H1 (cell line): Measurements from ENCODE around the gene RAET1L. TPM values are rescaled to one million over a fixed set of nuclear protein-coding genes. Genes with fewer than 3 reads are reported as not detected.

Experiments
- CTCF ChIA-PET: fragments of 300-600 bp; sonication (Branson Sonifier 250); formaldehyde crosslinking; loops from one replicate; lab custom pipeline; 2021; ENCODE audit not compliant: partially characterized antibody; lab: Charles Lee
- POLR2A ChIA-PET: fragments of 300-600 bp; sonication (Branson Sonifier 250); formaldehyde crosslinking; loops from one replicate; lab custom pipeline; 2021; ENCODE audit warnings: inconsistent platforms; ENCODE audit not compliant: partially characterized antibody; lab: Charles Lee
- DNase-seq, 2 experiments: peaks; one replicate each; pipeline versions ENCODE4 v3.0.0 to v3.0.0-alpha.2; 2010 to 2022; ENCODE audit warnings: low spot score in 2 of 2, low read depth in 1 of 2, mixed read lengths in 1 of 2
- FAIRE-seq: peaks from 2 replicates; lab custom pipeline; 2011; peaks lifted over from hg19 to GRCh38; lab: Jason Lieb, UNC
- H2AFZ ChIP-seq: 2 replicates; pipeline ENCODE4 v1.8.1; 2012; ENCODE audit warnings: low read length, inconsistent platforms
- H2AK5ac ChIP-seq: 2 replicates; pipeline ENCODE4 v1.6.1; 2013; ENCODE audit warnings: low read depth, low read length
- H2BK120ac ChIP-seq: replicated peaks from 2 replicates; pipeline ENCODE3; 2013; ENCODE audit warnings: low read depth, low read length, inconsistent platforms
- H2BK12ac ChIP-seq: 2 replicates; pipeline ENCODE4 v1.6.1; 2013; ENCODE audit warnings: low read depth, low read length
- H2BK15ac ChIP-seq: 2 replicates; pipeline ENCODE4 v1.6.1; 2013; ENCODE audit warnings: low read length
- H2BK20ac ChIP-seq: 2 replicates; pipeline ENCODE4 v1.6.1; 2013; ENCODE audit warnings: low read length
- H2BK5ac ChIP-seq: 2 replicates; pipeline ENCODE4 v1.6.1; 2013; ENCODE audit warnings: low read depth, low read length
- H3K14ac ChIP-seq: 2 replicates; pipeline ENCODE4 v1.6.1; 2013; ENCODE audit warnings: inconsistent platforms; ENCODE audit not compliant: insufficient read length
- H3K18ac ChIP-seq: 2 replicates; pipeline ENCODE4 v1.6.1; 2013; ENCODE audit warnings: low read length; ENCODE audit errors: extremely low read depth
- H3K23ac ChIP-seq: 2 replicates; pipeline ENCODE4 v1.6.1; 2013; ENCODE audit warnings: inconsistent platforms; ENCODE audit not compliant: insufficient read length
- H3K23me2 ChIP-seq: 2 replicates; pipeline ENCODE4 v1.6.1; 2013; ENCODE audit warnings: low read depth, low read length
- H3K27ac ChIP-seq: 2 replicates; pipeline ENCODE4 v1.6.1; 2011; ENCODE audit warnings: low read depth, low read length, inconsistent platforms
- H3K27me3 ChIP-seq, 4 experiments: replicated peaks in 1 of 4; 1 replicate in 1 of 4; 2 replicates in 3 of 4; pipeline versions ENCODE4 v1.6.1 to v1.8.1; 2011 to 2013; ENCODE audit warnings: low read length in 3 of 4, mild to moderate bottlenecking in 3 of 4, inconsistent platforms in 2 of 4, mixed read lengths in 2 of 4, moderate library complexity in 1 of 4; ENCODE audit not compliant: control insufficient read depth in 3 of 4, insufficient read depth in 3 of 4; ENCODE audit errors: extremely low read depth in 1 of 4
- H3K36me3 ChIP-seq, 4 experiments: 2 replicates each; pipeline versions ENCODE4 v1.6.1 to v1.8.1; 2011 to 2013; ENCODE audit warnings: mild to moderate bottlenecking in 4 of 4, low read length in 3 of 4, moderate library complexity in 2 of 4, control low read depth in 1 of 4, inconsistent platforms in 1 of 4; ENCODE audit not compliant: insufficient read depth in 4 of 4, control insufficient read depth in 2 of 4
- H3K4ac ChIP-seq: replicated peaks from 2 replicates; pipeline ENCODE3; 2013; ENCODE audit warnings: low read length, low read depth, mixed read lengths, inconsistent platforms; ENCODE audit not compliant: insufficient read length
- H3K4me1 ChIP-seq, 4 experiments: replicated peaks in 1 of 4; 1 replicate in 1 of 4; 2 replicates in 3 of 4; pipeline versions ENCODE4 v1.6.1 to v1.8.1; 2011 to 2013; ENCODE audit warnings: low read length in 3 of 4, inconsistent platforms in 2 of 4, mixed read lengths in 1 of 4; ENCODE audit not compliant: insufficient read depth in 4 of 4, control insufficient read depth in 3 of 4
- H3K4me2 ChIP-seq, 2 experiments: 2 replicates each; pipeline versions ENCODE4 v1.6.1 to v1.8.1; 2011 to 2013; ENCODE audit warnings: low read depth in 2 of 2, low read length in 2 of 2, control low read depth in 1 of 2, inconsistent platforms in 1 of 2, mild to moderate bottlenecking in 1 of 2; ENCODE audit not compliant: insufficient read depth in 1 of 2
- H3K4me3 ChIP-seq, 4 experiments: fragments of 200-600, 300-600 bp in 1 of 4; sonication (generic), shearing (Covaris generic), sonication (Bioruptor Twin) in 1 of 4; 2 replicates each; pipeline versions ENCODE4 v1.5.1 to v1.8.1; 2011 to 2016; ENCODE audit warnings: low read length in 4 of 4, low read depth in 3 of 4, control low read depth in 2 of 4, inconsistent platforms in 2 of 4, mild to moderate bottlenecking in 2 of 4, mixed read lengths in 1 of 4, moderate library complexity in 1 of 4; ENCODE audit not compliant: insufficient read depth in 2 of 4; ENCODE audit errors: extremely low read depth in 1 of 4
- H3K56ac ChIP-seq: replicated peaks from 2 replicates; pipeline ENCODE3; 2013; ENCODE audit warnings: low read depth, mild to moderate bottlenecking, mixed read lengths, low read length, inconsistent platforms; ENCODE audit not compliant: insufficient read length
- H3K79me1 ChIP-seq: 2 replicates; pipeline ENCODE4 v1.6.1; 2013; ENCODE audit warnings: low read depth, low read length, control low read depth
- H3K79me2 ChIP-seq, 2 experiments: 2 replicates each; pipeline versions ENCODE4 v1.6.1 to v1.8.1; 2012 to 2013; ENCODE audit warnings: low read length in 2 of 2, mild to moderate bottlenecking in 2 of 2, inconsistent platforms in 1 of 2; ENCODE audit not compliant: insufficient read depth in 2 of 2, control insufficient read depth in 1 of 2
- H3K9ac ChIP-seq, 4 experiments: replicated peaks in 1 of 4; 1 replicate in 1 of 4; 2 replicates in 3 of 4; pipeline versions ENCODE4 v1.6.1 to v1.8.1; 2011 to 2013; ENCODE audit warnings: low read depth in 3 of 4, low read length in 3 of 4, control low read depth in 2 of 4, mild to moderate bottlenecking in 2 of 4, moderate library complexity in 2 of 4, inconsistent platforms in 1 of 4; ENCODE audit errors: extremely low read depth in 1 of 4
- H3K9me3 ChIP-seq, 2 experiments: 2 replicates each; pipeline versions ENCODE4 v1.6.1 to v1.8.1; 2012 to 2013; ENCODE audit warnings: mild to moderate bottlenecking in 2 of 2, moderate library complexity in 2 of 2, control low read depth in 1 of 2, inconsistent platforms in 1 of 2, low read depth in 1 of 2, low read length in 1 of 2, mixed read lengths in 1 of 2; ENCODE audit not compliant: insufficient read depth in 2 of 2
- H4K20me1 ChIP-seq, 2 experiments: replicated peaks in 1 of 2; 2 replicates each; pipeline versions ENCODE3 to v1.8.1; 2011 to 2013; ENCODE audit warnings: inconsistent platforms in 2 of 2, low read length in 2 of 2, mild to moderate bottlenecking in 1 of 2; ENCODE audit not compliant: insufficient read depth in 2 of 2, control insufficient read depth in 1 of 2
- H4K5ac ChIP-seq: 2 replicates; pipeline ENCODE4 v1.6.1; 2013; ENCODE audit warnings: low read length, low read depth, mixed read lengths, inconsistent platforms; ENCODE audit not compliant: insufficient read length
- H4K8ac ChIP-seq: 2 replicates; pipeline ENCODE4 v1.8.0; 2013; ENCODE audit warnings: mild to moderate bottlenecking, moderate library complexity, low read length, inconsistent platforms; ENCODE audit not compliant: insufficient read depth; ENCODE audit errors: extremely low read depth
- H4K91ac ChIP-seq: replicated peaks from 2 replicates; pipeline ENCODE3; 2013; ENCODE audit warnings: low read length, mixed read lengths, inconsistent platforms; ENCODE audit not compliant: insufficient read length
- EGR1 ChIP-seq: IDR thresholded peaks from 2 replicates; pipeline ENCODE4 v1.6.1; 2011; ENCODE audit warnings: low read depth, low read length, borderline replicate concordance
- NRF1 ChIP-seq: IDR thresholded peaks from 2 replicates; pipeline ENCODE4 v1.6.1; 2011; ENCODE audit warnings: mild to moderate bottlenecking, low read depth, low read length, improper control_type of control experiment
- RNF2 ChIP-seq: fragments of 200-900, 300-1000 bp; sonication (generic); IDR thresholded peaks from 2 replicates; pipeline ENCODE4 v1.7.1; 2016; ENCODE audit warnings: borderline replicate concordance, low read depth, mild to moderate bottlenecking, antibody characterized with exemption, low read length; ENCODE audit not compliant: poor library complexity, severe bottlenecking; ENCODE audit errors: missing control alignments
- TAF1 ChIP-seq: IDR thresholded peaks from 2 replicates; pipeline ENCODE4 v1.6.1; 2011; ENCODE audit warnings: mild to moderate bottlenecking, low read depth, low read length
- TAF7 ChIP-seq: optimal IDR thresholded peaks from 2 replicates; pipeline ENCODE3; 2011; ENCODE audit warnings: low read depth, mild to moderate bottlenecking, inconsistent platforms, low read length, moderate library complexity, borderline replicate concordance
- TCF12 ChIP-seq: IDR thresholded peaks from 2 replicates; pipeline ENCODE4 v1.6.1; 2011; ENCODE audit warnings: low read depth, mild to moderate bottlenecking, low read length
- WGBS, 2 experiments: shearing (Covaris generic) in 1 of 2; methylation state at CpG; one replicate each; pipeline versions ENCODE4 v1.1.6 to v1.1.7; 2013 to 2015; ENCODE audit warnings: low lambda C conversion rate in 2 of 2, mixed read lengths in 2 of 2, inconsistent platforms in 1 of 2, low coverage in 1 of 2, missing lambda C conversion rate in 1 of 2; ENCODE audit not compliant: insufficient replicate concordance in 2 of 2, insufficient coverage in 1 of 2, insufficient read length in 1 of 2; ENCODE audit errors: extremely low coverage in 1 of 2, missing lambda C conversion rate in 1 of 2; 5-methylcytosine and 5-hydroxymethylcytosine counted together
- polyA plus RNA-seq, 7 experiments: library from polyadenylated mRNA; depleted of rRNA in 3 of 7; stranded (reverse) in 5 of 7; unstranded in 2 of 7; fragments of >200 nt in 5 of 7; fragments of 200-250 nt in 2 of 7; gene quantifications; 1 replicate in 5 of 7; 2 replicates in 1 of 7; 4 replicates in 1 of 7; pipeline versions ENCODE4 v1.2.1 to v1.2.3, GENCODE V29; 2011 to 2013; ENCODE audit warnings: missing spikeins in 2 of 7, mixed read lengths in 2 of 7
- total RNA-seq: library from RNA; stranded (reverse); fragmentation: NEBNext Ultra II Directional; extraction: Animal tissue kit (Norgen Biotek cat#: 25700); gene quantifications from 2 replicates; pipeline ENCODE4 v1.2.1, GENCODE V29; 2021

Gene RAET1L
- total and polyA plus RNA-seq, 2 of the 8 experiments (the other 6 are each of a cell fraction or from before 2014, with no cell fraction given), result not detected

DNA sequence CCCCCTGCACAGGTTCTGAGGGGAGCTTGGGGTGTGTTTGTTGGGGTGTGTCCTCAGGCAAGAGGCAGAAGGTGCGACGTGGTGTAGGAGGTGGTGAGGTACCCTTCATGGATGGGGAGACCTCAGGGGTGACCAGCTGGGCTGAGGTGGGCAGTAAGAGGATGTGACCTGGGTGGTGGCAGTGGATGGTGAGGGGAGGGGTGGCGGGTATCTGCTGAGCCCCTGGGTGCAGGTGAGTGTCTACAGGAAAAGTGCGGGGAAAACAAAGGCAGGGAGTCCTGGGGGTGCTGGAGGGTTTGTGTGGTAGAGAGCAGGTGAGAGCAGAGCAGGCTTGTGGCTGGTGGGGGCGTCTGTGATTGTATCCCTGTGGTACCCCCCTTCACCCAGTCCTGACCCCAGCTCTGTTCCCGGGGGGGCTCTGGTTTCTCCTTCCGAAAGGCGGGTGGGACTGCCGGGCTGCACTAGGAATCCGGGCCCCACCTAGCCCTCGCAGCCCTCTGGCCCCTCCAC, 631 bp downstream of the RAET1L start:
- TF ChIP-seq RNF2 (no peak), NRF1 (no peak), TCF12 (no peak), TAF1 (no peak), TAF7 (no peak), EGR1 (no peak)
- Histone ChIP-seq H3K23ac (no peak overlapping the region), H2BK12ac (no peak overlapping the region), H3K4me1 (peaks cover 0 to 6% (median under 1%) of the 10 kb centered on the region in 4 experiments; a peak in 4 of 7 replicates), H2BK20ac (no peak overlapping the region), H3K36me3 (no peaks in the 10 kb centered on the region), H4K20me1 (no peaks in the 10 kb centered on the region), H2AFZ (no peak overlapping the region), H4K5ac (no peak overlapping the region), H3K4ac (no peak overlapping the region), H3K4me3 (peak overlapping the region in 1 of 4 experiments; percentile 53; a peak in 4 of 8 replicates), H3K14ac (no peak overlapping the region), H2BK15ac (no peak overlapping the region), H3K23me2 (no peaks in the 10 kb centered on the region; the same call in 1 of the 2 replicates), H3K79me1 (no peaks in the 10 kb centered on the region), H2AK5ac (no peak overlapping the region), H4K8ac (no peak overlapping the region), H3K56ac (no peak overlapping the region), H3K4me2 (peak overlapping the region; percentile 63 to 67; a peak in 2 of 4 replicates), H2BK5ac (no peak overlapping the region), H3K18ac (no peak overlapping the region; the same call in 1 of the 2 replicates), H3K27me3 (peaks cover 7 to 30% (median 20%) of the 10 kb centered on the region in 4 experiments; a peak in 6 of 7 replicates), H3K9ac (no peak overlapping the region), H2BK120ac (no peak overlapping the region), H3K9me3 (no peaks in the 10 kb centered on the region), H3K79me2 (no peaks in the 10 kb centered on the region), H4K91ac (no peak overlapping the region), H3K27ac (no peak overlapping the region)
- no peak for DNase-seq
- FAIRE-seq, result no peak
- CTCF ChIA-PET, result interaction anchor here (1.0 to 2.0 kb wide), 3 partner anchors 8 to 29 kb away, joined by 3 to 5 read pairs (median 4); no protein-coding TSS in a partner anchor
- POLR2A ChIA-PET, result no interaction called here
- whole genome bisulfite sequencing, 2 experiments, result 71% methylated on average over 6 of the region's 11 CpGs; no CpG with 5 or more reads in 1 of the 2 experiments
